KMS-11 (cell line): ENCODE results near the gene TRIO.

Source experiments
- H2AFZ ChIP-seq: fragments of 200-600 bp; sonication (generic); 2 replicates; pipeline ENCODE4 v1.6.1; 2016; ENCODE audit warnings: antibody characterized with exemption, mixed run types, low read depth
- H3K27ac ChIP-seq: fragments of 200-600 bp; sonication (generic); 2 replicates; pipeline ENCODE4 v1.6.1; 2016; ENCODE audit warnings: mild to moderate bottlenecking, mixed run types
- H3K27me3 ChIP-seq: fragments of 200-600 bp; sonication (generic); 2 replicates; pipeline ENCODE4 v1.6.1; 2017; ENCODE audit warnings: mild to moderate bottlenecking, low read depth, mixed run types, moderate library complexity; ENCODE audit not compliant: insufficient read depth
- H3K36me3 ChIP-seq: fragments of 200-600 bp; sonication (generic); 2 replicates; pipeline ENCODE4 v1.6.1; 2017; ENCODE audit warnings: mild to moderate bottlenecking, mixed run types; ENCODE audit not compliant: insufficient read depth
- H3K4me1 ChIP-seq: fragments of 200-600 bp; sonication (generic); 2 replicates; pipeline ENCODE4 v1.6.1; 2016; ENCODE audit warnings: mild to moderate bottlenecking, low read depth, mixed run types; ENCODE audit not compliant: poor library complexity, severe bottlenecking
- H3K4me2 ChIP-seq: fragments of 200-600 bp; sonication (generic); 2 replicates; pipeline ENCODE4 v1.7.0; 2016; ENCODE audit warnings: mild to moderate bottlenecking, mixed run types
- H3K4me3 ChIP-seq: fragments of 200-600 bp; sonication (generic); IDR thresholded peaks from 2 replicates; pipeline ENCODE4 v1.6.1; 2017; ENCODE audit warnings: low read depth, low read length, mixed read lengths; ENCODE audit not compliant: insufficient read depth
- H3K79me2 ChIP-seq: fragments of 200-600 bp; sonication (generic); 2 replicates; pipeline ENCODE4 v1.6.1; 2016; ENCODE audit warnings: low read depth, mixed run types; ENCODE audit not compliant: insufficient read depth
- H3K9ac ChIP-seq: fragments of 200-600 bp; sonication (generic); 2 replicates; pipeline ENCODE4 v1.6.1; 2016; ENCODE audit warnings: mild to moderate bottlenecking, mixed run types
- H4K20me1 ChIP-seq: fragments of 200-600 bp; sonication (generic); 2 replicates; pipeline ENCODE4 v1.6.1; 2016; ENCODE audit warnings: mild to moderate bottlenecking, mixed run types; ENCODE audit not compliant: insufficient read depth
- TF ChIP-seq, protein P1 (sequence below): fragments of 200-600 bp; sonication (generic); conservative IDR thresholded peaks from 2 replicates; pipeline ENCODE4 v1.6.1; 2017; ENCODE audit warnings: low read depth, mild to moderate bottlenecking, antibody characterized with exemption, low read length, moderate library complexity, mixed read lengths

The TRIO gene

DNA sequence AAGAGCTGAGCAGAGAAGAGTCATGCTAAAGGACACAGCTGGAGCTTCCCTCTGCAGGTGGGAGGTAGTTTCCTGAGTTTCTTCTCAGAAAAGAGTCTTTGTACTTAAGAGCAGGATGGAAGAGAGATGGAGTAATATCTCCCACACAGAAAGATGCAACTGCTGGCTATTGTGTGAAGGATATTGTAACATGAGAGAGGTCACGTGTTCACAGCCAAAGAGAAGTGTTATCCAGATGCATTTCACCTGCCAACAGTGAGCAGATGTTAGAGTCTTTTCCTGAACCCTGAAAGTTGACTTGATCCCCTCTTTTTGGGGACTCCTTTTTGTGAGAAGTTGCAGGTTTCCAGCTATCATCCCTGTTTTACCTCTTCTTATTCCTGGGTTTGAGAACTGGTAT is 14.0 kb upstream of the TRIO start:
- Histone ChIP-seq H2AFZ (no peak overlapping the region), H3K27me3 (no peaks in the 10 kb centered on the region), H3K4me3 (no peak overlapping the region), H3K79me2 (no peaks in the 10 kb centered on the region), H3K36me3 (no peaks in the 10 kb centered on the region), H3K27ac (no peak overlapping the region), H3K4me2 (no peak overlapping the region), H3K9ac (no peak overlapping the region), H3K4me1 (no peaks in the 10 kb centered on the region), H4K20me1 (no peaks in the 10 kb centered on the region)
- TF ChIP-seq, protein P1, sequence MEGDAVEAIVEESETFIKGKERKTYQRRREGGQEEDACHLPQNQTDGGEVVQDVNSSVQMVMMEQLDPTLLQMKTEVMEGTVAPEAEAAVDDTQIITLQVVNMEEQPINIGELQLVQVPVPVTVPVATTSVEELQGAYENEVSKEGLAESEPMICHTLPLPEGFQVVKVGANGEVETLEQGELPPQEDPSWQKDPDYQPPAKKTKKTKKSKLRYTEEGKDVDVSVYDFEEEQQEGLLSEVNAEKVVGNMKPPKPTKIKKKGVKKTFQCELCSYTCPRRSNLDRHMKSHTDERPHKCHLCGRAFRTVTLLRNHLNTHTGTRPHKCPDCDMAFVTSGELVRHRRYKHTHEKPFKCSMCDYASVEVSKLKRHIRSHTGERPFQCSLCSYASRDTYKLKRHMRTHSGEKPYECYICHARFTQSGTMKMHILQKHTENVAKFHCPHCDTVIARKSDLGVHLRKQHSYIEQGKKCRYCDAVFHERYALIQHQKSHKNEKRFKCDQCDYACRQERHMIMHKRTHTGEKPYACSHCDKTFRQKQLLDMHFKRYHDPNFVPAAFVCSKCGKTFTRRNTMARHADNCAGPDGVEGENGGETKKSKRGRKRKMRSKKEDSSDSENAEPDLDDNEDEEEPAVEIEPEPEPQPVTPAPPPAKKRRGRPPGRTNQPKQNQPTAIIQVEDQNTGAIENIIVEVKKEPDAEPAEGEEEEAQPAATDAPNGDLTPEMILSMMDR: no peak

DNA sequence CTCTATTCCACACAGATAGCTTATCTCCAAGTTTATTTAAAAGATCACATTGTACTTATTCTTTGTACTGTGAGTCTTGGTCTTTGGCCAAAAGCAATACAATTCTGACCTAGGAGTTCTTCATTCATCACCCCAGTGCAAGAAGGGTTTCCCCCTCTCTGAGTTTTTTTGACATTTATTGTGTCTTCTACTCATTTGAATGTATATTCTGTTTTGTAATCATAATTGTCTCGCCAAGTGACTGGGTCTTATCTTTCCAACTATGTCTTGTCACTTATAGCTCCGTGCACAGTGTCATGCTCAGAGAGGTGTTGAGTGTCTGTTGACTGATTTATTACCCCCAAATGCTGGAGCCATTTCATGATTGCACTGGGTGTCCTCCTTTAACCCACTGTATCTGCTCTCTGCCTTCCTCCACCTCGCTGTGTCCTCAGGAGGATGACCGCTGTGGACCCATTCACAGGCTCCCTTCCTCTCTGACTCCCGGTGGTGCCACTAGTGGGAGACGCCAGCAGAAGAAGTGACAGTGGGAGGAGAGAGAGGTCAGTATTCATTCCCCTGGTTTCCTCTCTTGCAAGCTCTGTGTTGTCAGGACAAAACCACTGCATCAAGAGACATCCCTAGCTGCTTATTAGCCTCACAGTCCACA is 11.2 kb upstream of the TRIO start:
- Histone ChIP-seq H3K79me2 (no peaks in the 10 kb centered on the region), H2AFZ (no peak overlapping the region), H3K27me3 (no peaks in the 10 kb centered on the region), H4K20me1 (no peaks in the 10 kb centered on the region), H3K36me3 (no peaks in the 10 kb centered on the region), H3K4me2 (no peak overlapping the region), H3K27ac (no peak overlapping the region), H3K9ac (no peak overlapping the region), H3K4me3 (no peak overlapping the region), H3K4me1 (no peaks in the 10 kb centered on the region)
- TF ChIP-seq, protein P1: no peak

DNA sequence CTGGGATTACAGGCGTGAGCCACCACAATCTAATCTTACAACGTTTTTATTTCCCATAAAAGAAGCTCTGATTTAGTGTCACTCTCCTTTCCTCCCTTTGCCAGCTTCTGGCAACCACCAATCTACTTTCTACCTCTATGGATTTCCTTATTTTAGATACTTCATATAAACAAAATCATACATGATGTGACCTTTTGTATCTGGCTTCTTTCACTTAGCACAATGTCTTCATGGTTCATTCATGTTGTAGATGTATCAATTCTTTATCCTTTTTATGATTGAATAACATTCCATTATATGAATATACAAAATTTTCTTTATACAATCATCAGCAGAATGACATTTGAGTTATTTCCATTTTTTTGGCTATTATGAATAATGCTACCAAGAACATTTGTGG is 9.7 kb upstream of the TRIO start:
- Histone ChIP-seq H3K27ac (no peak overlapping the region), H3K79me2 (no peaks in the 10 kb centered on the region), H3K9ac (no peak overlapping the region), H3K36me3 (no peaks in the 10 kb centered on the region), H4K20me1 (no peaks in the 10 kb centered on the region), H3K27me3 (no peaks in the 10 kb centered on the region), H3K4me2 (no peak overlapping the region), H3K4me1 (no peaks in the 10 kb centered on the region), H3K4me3 (no peak overlapping the region), H2AFZ (no peak overlapping the region)
- TF ChIP-seq, protein P1: no peak

DNA sequence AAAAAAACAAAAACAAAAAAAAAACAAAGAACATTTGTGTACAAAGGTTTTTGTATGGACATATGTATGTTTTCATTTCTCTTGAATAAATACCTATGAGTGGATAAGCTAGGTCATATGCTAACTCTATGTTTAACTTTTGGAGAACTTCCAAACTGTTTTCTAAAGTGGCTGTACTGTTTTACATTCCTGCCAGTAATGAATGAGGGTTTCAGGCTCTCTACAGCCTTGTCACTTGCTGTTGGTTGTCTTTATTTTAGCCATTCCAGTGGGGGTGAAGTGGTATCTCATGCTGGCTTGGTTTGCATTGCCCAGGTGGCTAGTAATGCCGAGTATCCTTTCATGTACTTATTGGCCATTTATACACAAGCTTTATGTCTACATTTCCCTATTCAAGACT is 9.1 kb upstream of the TRIO start:
- H3K4me3 ChIP-seq: no peak overlapping the region
- TF ChIP-seq, protein P1: no peak
- H2AFZ ChIP-seq: no peak overlapping the region
- H4K20me1 ChIP-seq: no peaks in the 10 kb centered on the region
- H3K36me3 ChIP-seq: no peaks in the 10 kb centered on the region
- no peak overlapping the region for H3K9ac ChIP-seq
- H3K79me2 ChIP-seq: no peaks in the 10 kb centered on the region
- H3K27ac ChIP-seq: no peak overlapping the region
- H3K4me1 ChIP-seq: no peaks in the 10 kb centered on the region
- no peak overlapping the region for H3K4me2 ChIP-seq
- H3K27me3 ChIP-seq: no peaks in the 10 kb centered on the region
